ENCODE results near the gene ZNF334.

Gene ZNF334

DNA sequence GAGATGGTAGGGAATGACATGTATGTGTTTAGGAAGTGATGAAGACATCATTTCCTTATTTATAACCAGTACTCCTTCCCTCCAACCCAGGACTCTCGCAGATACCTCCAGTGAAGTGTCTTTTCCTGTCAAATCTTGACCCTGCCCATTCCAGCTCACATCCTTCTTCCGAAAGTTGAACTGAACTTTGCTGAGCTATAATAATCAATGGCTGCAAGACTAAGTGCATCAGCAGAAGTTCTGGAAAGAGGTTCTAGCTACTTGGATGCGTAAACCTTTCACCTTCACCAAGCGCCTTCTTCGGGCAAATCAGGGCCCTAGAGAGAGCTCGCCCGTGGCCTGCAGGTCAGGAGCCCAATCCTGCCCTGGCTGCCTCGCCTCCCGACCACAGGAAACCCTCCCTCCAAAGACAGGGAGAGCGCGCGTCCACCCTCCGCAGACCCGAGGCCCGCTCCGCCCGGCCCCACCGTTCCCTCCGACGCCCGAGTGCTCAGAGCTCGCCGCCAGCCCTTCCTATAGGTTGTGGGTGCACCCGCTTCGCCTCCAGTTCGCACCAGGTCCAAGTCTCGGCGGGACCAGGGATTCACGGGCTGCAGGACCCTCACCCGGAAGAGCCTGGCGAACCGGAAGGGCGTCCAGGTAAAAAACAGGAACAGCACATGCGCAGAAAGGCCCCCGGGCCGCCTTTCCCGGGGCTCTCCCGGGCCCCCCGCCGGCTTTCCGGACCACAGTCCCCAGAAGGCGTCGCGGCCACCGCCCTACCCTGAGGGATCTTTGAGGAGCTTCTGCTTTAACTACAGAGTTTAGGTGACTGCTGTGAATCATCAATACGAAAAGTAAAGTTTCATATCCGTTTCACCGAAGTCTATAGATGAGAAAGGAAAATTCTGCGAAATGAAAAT lies at the start of gene ZNF334:
TSS of gene ZNF334 (minus strand) at position 617 of the 902 bp plus-strand sequence. CDS start 1,457 bp downstream, outside the sequence.
- DNase-seq (ENCODE audit: low spot score) = peak; percentile 97

DNA sequence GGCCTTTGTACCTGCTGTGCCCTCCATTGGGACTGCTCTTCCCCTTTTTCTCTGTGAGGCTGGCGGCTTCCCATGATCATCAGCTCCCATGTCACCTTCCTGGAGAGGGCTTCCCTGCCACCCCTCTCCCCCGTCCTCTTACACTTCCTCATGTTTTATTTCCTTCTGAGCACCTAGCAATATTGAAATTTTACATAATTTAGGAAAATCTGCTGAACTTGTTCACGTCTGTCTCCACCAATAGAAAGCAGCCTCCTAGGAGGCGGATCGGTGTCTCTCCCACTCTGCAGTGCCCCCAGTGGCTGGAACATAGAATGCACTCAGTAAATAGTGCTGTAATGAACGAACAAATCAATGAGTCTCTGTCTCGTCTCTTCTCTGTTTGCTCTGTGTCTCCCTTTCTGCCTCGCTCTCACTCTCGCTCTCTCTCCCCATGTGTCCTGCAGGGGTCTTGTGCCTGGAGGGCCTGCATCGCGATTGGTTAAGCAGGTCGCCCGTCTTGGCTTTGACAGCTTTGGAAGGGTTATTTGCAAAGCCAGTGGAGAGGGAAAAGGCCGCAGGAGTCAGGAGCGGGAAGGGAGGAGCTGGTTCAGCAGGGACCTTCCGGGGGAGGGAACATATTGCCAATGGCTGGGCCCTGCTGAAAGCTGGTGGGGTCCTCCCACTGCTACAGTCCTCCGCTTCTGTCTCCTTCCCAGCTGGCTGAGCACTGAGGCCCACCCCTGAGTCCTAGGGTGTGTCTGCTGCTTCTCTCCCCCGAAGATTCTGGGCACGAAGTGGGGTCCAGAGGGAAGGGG lies 49.2 kb upstream of the ZNF334 start:
- DNase-seq (ENCODE audit: low spot score) = peak; percentile 87

- DNase-seq (ENCODE audit: low spot score) = no peak
These were observed 48.6 kb upstream of the ZNF334 start for GRCh38 chr20:46562009-46562372.

DNA sequence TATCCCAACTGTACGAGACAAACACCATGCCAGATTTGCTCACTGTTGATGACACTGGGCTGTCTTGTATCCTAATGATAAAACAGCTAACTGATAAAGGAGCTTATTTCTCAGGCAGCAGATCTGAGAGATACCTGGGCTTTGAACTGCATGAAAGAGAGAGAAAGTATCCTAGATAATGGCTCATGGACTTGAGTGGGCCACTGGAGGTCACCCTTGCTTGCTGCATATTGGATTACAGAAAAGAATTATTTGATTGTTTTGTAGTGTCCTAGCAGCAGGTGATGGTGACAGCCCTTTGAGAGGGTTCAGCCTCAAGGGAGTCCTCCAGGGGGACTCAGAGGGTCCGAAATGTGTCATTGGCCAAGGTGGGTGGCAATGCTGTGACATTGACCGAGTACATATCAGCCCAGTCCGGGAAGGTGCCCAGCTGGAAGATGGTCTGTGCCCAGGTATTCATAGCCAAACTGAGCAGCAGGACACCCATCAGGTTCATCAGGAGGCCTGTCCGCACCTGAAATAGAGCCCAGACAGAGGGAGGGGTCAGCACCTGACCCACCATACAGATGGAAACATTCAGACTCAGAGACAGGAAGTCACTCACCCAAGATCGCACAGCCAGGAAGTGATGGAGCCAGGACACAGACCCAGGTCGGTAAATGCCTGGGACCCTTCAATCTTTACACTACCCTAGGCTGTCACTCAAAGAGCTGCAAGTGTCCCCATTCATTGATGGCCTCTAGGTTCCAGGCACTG lies 46.5 kb upstream of the ZNF334 start:
- DNase-seq (ENCODE audit: low spot score) = no peak

- DNase-seq (ENCODE audit: low spot score) = no peak
These were observed 45.6 kb upstream of the ZNF334 start for GRCh38 chr20:46559001-46559400.

- no peak for DNase-seq (ENCODE audit: low spot score)
These were observed 45.2 kb upstream of the ZNF334 start for GRCh38 chr20:46558511-46558959.

- no peak for DNase-seq (ENCODE audit: low spot score)
These were observed 44.0 kb upstream of the ZNF334 start for GRCh38 chr20:46557231-46557956.

GRCh38 chr20:46555370-46555956 lies 42.1 kb upstream of the ZNF334 start:
- no peak for DNase-seq (ENCODE audit: low spot score)

- DNase-seq (ENCODE audit: low spot score) = no peak
These were observed 41.5 kb upstream of the ZNF334 start for GRCh38 chr20:46554828-46555227.

DNA sequence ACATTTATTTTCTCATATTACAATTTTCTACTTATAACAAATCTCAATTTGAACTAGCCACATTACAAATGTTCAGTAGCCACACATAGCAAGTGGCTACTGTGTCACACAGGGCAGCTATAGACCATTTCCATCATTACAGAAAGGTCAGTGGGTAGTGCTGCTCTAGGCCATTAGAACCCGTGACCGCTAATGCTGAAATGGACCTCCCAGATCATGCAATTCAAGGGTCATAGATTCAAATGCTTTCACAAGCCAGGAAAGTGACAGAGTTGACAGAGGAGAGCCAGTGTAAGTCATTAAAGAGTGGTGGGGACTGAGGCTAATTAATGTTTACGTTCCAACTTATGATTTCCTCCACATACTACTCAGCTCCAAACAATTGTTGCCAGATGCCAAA lies 40.6 kb upstream of the ZNF334 start:
- DNase-seq (ENCODE audit: low spot score) = no peak

DNA sequence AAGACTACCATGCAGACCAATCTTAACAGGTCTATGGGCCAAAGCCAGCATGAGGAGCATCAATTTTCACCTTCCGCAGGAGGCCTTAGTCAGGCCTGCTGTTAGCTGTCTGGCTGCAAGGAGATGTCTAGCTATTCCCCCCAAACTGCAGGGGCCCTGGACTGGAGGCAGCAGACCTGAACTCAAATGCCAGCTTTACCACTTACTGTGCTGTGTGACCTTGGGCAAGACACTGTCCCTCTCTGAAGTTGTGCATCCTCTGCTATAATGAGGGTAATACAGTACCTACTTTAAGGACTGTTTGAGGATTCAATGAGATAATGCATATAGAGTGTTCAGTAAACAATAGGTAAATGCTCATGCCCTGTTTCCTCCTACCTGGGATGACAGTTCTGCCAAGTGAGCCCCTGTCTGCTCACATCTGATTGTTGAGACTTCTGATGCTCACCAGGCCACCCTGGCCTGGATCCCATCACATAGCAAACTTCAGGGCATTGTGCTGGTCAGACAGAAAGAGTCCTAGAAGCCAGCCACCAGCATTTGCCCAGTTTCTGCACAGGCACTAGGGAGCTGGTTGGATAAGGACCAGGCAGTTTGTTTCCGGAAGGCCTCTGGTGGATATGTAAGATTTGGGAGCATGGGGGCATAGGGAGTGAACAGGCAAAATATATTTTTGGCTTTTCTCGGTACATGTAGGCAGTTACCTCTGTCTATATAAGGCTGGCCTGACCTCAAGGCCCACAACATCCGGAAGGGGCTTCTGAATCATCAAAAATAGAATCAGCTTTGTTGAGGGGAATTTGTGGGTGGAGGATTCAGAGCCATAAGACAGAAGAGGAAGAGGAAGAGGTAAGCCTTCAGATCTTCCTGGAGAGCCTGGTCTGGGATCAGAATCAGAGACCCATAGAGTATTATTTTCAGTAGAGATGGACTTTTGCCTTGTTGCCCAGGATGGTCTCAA lies 39.4 kb upstream of the ZNF334 start:
- DNase-seq (ENCODE audit: low spot score) = no peak

DNA sequence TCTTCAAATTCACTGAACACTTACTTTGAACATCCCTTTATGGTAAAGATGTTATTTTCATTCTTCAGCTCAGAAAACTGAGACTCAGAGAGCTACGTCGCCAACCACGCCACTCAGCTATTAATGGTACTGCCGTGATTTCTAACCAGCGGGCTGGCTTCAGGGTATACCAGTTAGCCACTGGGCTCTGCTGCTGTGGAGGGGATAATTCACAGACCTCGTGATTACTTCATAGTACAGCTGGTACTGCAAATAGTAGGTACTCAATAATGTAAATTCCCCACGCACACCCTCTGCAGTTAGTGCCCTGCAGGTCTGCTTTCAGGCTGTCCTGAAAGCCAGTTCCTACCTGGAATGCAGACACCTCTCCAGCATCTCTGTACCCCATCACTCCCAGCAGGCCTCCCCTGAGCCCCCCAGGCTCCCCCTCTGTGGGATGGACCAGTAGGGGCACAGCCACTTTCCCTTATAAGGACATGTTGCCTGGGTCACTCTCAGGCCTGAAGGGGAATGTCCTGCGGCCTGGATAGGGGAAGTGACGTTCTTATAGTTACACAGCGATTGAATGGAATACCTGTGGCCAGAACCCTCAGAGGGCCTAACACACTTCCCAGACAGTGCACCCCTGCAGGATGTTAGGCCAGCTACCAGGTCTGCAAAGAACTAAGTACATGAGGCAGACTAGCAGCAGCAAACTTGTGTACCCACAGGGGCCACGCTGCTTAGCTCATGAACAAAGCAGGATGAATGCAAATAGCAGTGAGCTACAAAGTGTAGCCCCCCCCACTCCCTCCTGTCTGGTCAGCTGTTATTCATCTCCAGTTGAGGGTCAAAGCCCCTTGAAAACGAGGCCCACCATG lies 38.4 kb upstream of the ZNF334 start:
- peak; percentile 62 for DNase-seq (ENCODE audit: low spot score)

DNA sequence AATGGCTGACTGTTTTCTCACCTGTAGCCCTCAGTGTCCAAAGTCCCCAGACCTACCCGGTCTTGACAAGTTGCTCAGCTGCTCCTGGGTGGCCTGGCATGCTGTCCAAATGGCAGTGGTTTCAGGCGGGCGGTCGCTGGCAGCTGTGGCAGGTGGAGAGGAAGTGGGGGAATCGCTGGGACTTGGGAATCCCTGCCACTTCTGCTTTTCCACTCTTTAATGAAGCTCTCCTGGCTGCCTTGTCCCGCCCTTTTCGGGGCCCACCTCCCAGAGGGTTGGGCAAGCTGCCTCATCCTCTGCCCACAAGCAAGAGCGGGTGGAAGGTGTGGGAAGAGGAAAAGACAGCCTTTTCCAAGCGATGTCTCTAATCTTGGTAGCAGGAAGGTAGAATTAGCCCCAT lies 37.1 kb upstream of the ZNF334 start, which contains the start of gene OCSTAMP:
TSS of gene OCSTAMP (minus strand) at position 194 of the 400 bp plus-strand sequence. CDS start at position 100, 94 bp downstream.
- DNase-seq (ENCODE audit: low spot score) = no peak

GRCh38 chr20:46549188-46549972 lies 36.0 kb upstream of the ZNF334 start:
- no peak for DNase-seq (ENCODE audit: low spot score)

DNA sequence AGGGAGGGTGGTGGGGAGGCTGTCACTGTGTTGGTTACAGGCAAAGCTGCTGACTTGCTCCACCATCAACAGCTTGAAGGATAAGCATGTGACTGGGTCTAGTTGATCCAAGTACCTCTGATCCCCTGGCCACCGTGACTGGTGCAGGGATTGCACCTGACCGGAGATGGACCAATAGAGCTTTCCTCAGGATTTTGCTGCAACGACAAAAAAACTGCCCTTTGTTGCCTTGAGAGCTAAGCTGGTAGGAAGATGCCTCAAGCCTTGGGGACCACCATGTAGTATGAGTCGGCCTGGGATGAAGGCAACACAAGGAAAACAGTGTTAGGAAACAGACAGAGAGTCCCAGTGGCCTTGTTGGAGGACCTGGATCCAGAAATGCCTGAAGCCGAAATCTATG lies 35.3 kb upstream of the ZNF334 start:
- DNase-seq (ENCODE audit: low spot score) = no peak

DNA sequence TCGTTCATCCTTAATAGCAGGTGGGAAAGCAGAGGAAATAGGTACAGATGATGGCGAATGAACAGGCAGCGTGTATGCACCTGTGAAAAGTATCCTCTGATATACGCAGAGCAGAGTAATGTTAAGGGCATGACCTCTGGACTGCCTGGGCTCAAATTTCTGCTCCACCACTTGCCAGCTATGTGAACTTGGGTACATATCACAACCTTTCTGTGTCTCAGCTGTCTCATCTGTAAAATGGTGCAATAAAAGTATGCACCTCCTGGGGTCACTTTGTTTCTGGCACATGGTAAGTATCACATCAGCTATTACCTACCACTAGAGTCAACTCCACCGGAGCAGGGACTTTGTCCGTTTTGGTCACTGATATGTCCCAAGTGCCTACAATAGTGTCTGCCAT lies 34.6 kb upstream of the ZNF334 start:
- no peak for DNase-seq (ENCODE audit: low spot score)

DNA sequence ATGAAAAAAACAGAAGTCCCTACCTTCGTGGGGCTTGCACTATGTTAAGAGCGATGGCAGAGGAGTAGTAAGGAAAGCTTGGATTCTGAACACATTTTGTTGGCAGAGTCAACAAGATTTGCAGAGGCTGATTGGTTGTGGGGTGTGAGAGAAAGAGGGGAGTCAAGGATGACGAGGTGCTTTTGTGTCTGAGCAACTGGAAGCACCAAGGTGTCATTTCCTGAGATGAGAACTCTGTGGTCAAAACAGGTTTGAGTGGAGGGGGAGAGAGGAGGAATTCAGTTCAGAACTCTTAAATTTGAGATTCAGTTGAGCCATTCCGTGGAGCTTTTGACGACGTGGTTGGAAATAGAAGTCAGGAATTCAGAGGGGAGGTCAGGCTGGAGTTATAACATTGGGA lies 33.6 kb upstream of the ZNF334 start:
- no peak for DNase-seq (ENCODE audit: low spot score)

GRCh38 chr20:46546298-46546697 lies 32.9 kb upstream of the ZNF334 start:
- DNase-seq (ENCODE audit: low spot score) = peak; percentile 41
